Adipocyte (in vitro differentiated cells): ENCODE data around the gene IL2.
A peak's percentile ranks its signal among the peaks of the same experiment; 100 is the strongest.

Experiments used
- DNase-seq: peaks from one replicate; pipeline ENCODE4 v3.0.0-alpha.2; 2015; ENCODE audit warnings: low read depth
- H3K27me3 ChIP-seq: replicated peaks from 2 replicates; pipeline ENCODE4 v1.7.0; 2013; ENCODE audit warnings: mild to moderate bottlenecking, low read length, moderate library complexity; ENCODE audit not compliant: control insufficient read depth, insufficient read depth
- H3K36me3 ChIP-seq: 2 replicates; pipeline ENCODE4 v1.7.0; 2013; ENCODE audit warnings: low read length, mild to moderate bottlenecking, moderate library complexity; ENCODE audit not compliant: control insufficient read depth, insufficient read depth, severe bottlenecking
- H3K4me1 ChIP-seq: 2 replicates; pipeline ENCODE4 v1.7.0; 2013; ENCODE audit warnings: mild to moderate bottlenecking, low read length, moderate library complexity; ENCODE audit not compliant: control insufficient read depth, insufficient read depth
- H3K4me3 ChIP-seq: 2 replicates; pipeline ENCODE4 v1.7.0; 2013; ENCODE audit warnings: mild to moderate bottlenecking, low read length, moderate library complexity
- H3K9ac ChIP-seq: 2 replicates; pipeline ENCODE4 v1.7.0; 2013; ENCODE audit warnings: mild to moderate bottlenecking, low read length, moderate library complexity
- H3K9me3 ChIP-seq: 2 replicates; pipeline ENCODE4 v1.7.0; 2013; ENCODE audit warnings: mild to moderate bottlenecking, low read length, moderate library complexity; ENCODE audit not compliant: control insufficient read depth

IL2 gene

DNA sequence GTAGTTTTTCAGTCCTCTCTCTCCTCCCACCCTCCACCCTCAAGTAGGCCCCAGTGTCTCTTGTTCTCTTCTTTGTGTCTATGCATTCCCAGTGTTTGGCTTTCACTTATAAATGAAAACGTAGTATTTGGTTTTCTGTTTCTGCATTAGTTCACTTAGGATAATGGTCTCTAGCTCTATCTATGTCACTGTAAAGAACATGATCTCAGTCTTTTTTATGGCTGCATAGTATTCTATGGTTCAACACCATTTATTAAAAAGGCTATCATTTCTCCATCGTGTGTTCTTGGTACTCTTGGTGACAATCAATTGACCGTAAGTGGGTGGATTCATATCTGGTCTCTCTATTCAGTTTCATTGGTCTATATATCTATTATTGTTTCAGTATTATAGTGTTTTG, 18.7 kb upstream of the IL2 start:
- H3K27me3 ChIP-seq, result no peaks in the 10 kb centered on the region
- no peak overlapping the region for H3K9ac ChIP-seq
- no peak for DNase-seq
- H3K9me3 ChIP-seq, result no peaks in the 10 kb centered on the region
- no peaks in the 10 kb centered on the region for H3K36me3 ChIP-seq
- no peak overlapping the region for H3K4me3 ChIP-seq
- no peaks in the 10 kb centered on the region for H3K4me1 ChIP-seq

DNA sequence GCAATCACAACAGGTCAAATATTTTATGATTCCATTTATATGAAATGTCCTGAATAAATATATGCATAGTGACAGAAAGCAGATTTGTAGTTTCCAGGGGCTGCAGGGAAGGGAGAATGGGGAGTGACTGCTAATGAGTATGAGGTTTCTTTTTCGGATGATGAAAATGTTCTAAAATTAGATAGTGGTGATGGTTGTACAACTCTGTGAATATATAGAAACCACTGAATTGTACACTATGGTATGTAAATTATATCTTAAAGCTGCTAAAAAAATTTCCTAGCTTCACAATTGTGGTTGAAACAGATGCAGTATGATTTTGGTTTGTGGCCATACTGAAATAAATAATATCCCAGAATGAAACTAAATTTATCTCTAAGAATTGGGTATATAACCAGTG, 12.9 kb upstream of the IL2 start:
- Histone ChIP-seq H3K4me3 (no peak overlapping the region), H3K36me3 (no peaks in the 10 kb centered on the region), H3K9me3 (peaks cover 12% of the 10 kb centered on the region), H3K27me3 (no peaks in the 10 kb centered on the region), H3K4me1 (no peaks in the 10 kb centered on the region), H3K9ac (no peak overlapping the region)
- DNase-seq, result no peak

DNA sequence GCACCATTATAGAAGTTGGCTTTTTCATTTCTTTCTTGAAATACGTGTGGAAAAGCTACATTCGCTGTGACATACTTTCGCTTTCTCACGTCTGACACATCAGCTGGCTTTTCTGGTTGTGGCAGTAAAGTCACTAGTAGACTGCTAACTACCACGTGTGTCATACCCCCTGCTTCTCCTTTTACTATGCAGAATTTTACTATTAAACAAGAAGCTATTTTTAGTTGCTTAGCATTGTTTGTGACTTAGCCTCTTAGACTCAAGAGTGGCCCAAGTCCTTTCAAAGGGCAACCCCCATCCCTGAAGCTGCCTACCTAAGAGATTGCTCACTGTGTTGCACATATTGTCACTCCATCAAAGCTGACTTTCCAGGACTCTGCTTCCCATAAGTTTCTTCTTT, 2.1 kb upstream of the IL2 start:
- Histone ChIP-seq H3K4me1 (no peaks in the 10 kb centered on the region), H3K36me3 (no peaks in the 10 kb centered on the region), H3K27me3 (no peaks in the 10 kb centered on the region), H3K4me3 (peak overlapping the region; percentile 58), H3K9me3 (no peaks in the 10 kb centered on the region), H3K9ac (no peak overlapping the region)
- no peak for DNase-seq

DNA sequence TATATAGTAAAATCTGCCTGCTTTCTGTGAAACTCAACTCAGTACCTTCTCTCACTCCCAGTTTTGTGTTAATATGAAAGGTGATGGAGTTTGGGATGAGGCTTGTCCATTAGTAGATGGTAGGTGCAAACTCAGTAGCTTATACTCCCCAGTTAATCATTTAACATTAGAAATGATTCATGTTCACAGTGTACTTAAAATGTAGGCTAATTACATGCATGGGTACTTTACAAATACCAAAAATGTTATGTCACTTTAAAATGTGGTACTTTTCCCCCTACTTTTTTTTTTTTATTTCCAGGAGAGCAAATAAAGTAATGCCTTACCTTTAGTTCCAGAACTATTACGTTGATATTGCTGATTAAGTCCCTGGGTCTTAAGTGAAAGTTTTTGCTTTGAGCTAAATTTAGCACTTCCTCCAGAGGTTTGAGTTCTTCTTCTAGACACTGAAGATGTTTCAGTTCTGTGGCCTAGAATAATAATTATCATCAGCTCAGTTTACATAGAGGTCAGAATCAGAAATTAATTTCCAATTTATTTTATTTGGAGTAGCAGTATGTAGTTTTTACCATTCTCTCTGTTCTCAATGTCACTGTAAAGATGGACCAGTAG, 3.0 kb downstream of the IL2 start:
- no peak overlapping the region for H3K4me3 ChIP-seq
- H3K27me3 ChIP-seq, result peaks cover 3% of the 10 kb centered on the region
- no peak overlapping the region for H3K9ac ChIP-seq
- no peaks in the 10 kb centered on the region for H3K9me3 ChIP-seq
- H3K4me1 ChIP-seq, result no peaks in the 10 kb centered on the region
- no peak for DNase-seq
- H3K36me3 ChIP-seq, result no peaks in the 10 kb centered on the region

DNA sequence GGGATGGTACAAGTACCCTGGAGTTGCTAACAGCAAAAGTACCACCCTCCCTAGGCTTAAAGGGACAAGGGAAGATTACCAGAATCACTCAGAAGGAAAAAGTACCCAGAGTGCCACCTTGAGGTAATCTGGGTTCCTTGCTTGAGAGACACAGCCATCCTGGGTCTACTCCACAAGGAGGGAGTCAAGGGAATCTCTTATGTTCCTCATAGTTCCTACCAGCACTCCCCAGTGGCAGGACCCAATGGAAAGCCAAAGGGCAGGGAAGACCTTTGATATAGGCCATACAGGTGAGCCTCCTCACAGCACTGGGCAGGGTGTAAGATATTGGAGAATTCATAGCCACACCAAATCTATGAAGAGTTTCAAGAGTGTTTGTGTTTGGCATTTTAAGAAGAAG, 5.7 kb downstream of the IL2 start:
- H3K4me3 ChIP-seq, result no peak overlapping the region
- no peak overlapping the region for H3K9ac ChIP-seq
- H3K27me3 ChIP-seq, result peaks cover 3% of the 10 kb centered on the region
- H3K4me1 ChIP-seq, result no peaks in the 10 kb centered on the region
- no peaks in the 10 kb centered on the region for H3K9me3 ChIP-seq
- H3K36me3 ChIP-seq, result no peaks in the 10 kb centered on the region
- DNase-seq, result peak; percentile 42

DNA sequence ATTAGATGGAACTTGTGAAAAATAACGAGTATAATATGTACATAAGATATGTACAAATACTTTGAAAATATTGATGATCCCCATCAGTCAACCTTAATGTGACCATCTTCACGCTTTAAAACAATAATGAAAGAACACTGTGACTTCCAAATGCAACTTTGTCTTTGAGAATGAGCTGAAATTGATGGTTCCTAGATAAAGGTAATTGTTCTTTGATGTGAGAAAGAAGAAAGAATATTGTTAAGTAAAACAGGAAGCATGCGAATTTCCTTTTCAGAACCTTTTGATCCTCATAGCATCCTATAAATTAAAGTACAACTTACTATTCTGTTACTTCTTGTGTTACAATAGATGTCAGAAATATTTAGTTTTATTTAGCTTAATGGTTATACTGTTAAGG, 22.2 kb downstream of the IL2 start:
- H3K9me3 ChIP-seq, result no peaks in the 10 kb centered on the region
- H3K27me3 ChIP-seq, result no peaks in the 10 kb centered on the region

DNA sequence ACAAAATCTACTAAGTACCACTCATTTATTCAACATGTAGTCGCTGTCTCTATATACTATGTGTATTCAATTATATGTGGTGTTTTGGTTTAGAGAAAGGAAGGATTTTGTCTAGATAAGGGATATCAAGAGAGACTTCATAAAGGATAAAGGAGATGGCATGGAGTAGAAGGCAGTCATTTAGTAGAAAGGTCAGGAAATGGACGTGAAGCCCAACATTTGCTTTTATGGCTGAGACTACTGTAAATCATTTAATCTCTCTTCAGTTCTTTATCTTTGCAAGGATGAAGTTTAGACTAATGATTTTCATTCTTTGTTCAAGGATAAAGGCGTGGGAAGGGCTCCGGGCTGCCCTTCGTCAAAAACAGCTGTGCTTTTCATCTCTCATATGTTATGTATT, 25.2 kb downstream of the IL2 start:
- Histone ChIP-seq H3K9ac (no peak overlapping the region), H3K36me3 (no peaks in the 10 kb centered on the region), H3K4me3 (no peak overlapping the region), H3K27me3 (no peaks in the 10 kb centered on the region), H3K4me1 (no peaks in the 10 kb centered on the region), H3K9me3 (no peaks in the 10 kb centered on the region)
- DNase-seq, result no peak

More for the DNA sequence above, 22.2 kb downstream of the IL2 start:
- Histone ChIP-seq H3K9ac (no peak overlapping the region), H3K36me3 (no peaks in the 10 kb centered on the region), H3K4me3 (no peak overlapping the region), H3K4me1 (no peaks in the 10 kb centered on the region)
- DNase-seq, result no peak

DNA sequence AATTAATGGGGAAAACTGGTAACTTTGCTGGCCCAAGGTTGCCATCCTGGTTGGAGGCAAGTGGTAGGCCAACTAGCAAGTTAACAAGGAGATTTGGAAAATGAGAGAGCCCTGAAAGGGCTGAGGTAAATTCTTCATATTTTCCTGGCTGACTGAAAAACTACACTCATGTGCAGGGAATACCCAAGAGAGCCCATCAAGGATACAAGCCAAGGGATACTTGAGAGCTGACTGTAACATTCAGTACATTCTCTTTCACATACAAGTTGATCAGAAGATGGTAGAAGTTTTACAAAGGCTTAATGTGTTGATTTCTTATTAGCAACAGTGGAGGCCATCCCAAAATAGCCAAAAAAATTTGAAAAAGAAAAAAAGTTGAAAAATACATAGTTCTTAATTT, 33.3 kb downstream of the IL2 start:
- Histone ChIP-seq H3K4me3 (no peak overlapping the region), H3K4me1 (peaks cover 9% of the 10 kb centered on the region), H3K27me3 (no peaks in the 10 kb centered on the region), H3K36me3 (no peaks in the 10 kb centered on the region), H3K9ac (no peak overlapping the region), H3K9me3 (peaks cover 6% of the 10 kb centered on the region)
- DNase-seq, result peak; percentile 23

DNA sequence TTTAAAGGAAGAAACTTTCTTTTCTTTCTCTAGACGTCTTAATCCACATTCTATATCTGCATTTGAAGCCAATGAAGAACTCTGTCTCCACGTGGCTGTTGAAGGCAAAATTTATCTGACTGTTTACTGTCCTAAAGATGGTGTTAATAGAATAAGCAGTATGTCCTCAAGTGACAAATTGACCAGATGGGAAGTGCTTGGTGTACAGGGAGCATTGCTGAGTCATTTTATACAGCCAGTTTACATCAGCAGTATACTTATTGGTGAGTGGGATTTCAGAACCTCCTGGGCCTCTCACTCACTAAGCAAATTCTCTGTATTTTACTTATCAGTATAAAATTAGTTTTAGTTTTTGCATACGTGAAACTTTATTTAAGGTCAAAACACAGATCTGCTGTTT, 44.0 kb downstream of the IL2 start:
- H3K4me1 ChIP-seq, result no peaks in the 10 kb centered on the region
- no peak for DNase-seq

DNA sequence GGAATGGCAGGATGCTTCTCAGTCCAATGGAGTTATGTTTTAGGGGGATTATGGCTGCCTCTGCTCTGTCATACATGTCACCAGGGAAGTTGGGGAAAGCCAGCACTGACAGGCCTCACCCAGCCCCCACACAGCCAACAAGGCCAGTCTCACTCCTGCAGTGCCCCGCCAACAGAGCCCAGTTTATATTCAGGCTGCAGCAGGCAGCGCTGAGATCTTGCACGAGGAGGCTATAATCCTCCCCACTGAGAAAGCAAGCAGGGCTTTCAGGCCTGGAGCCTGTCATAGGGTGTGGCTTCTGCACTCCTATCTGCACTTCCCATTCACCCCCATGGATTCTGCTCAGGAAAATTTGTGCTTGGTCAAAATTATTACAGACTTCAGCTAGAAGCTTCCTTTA, 52.7 kb downstream of the IL2 start:
- H3K4me1 ChIP-seq, result no peaks in the 10 kb centered on the region
- no peak overlapping the region for H3K9ac ChIP-seq
- no peak overlapping the region for H3K4me3 ChIP-seq
- no peaks in the 10 kb centered on the region for H3K9me3 ChIP-seq
- no peak for DNase-seq
- no peaks in the 10 kb centered on the region for H3K36me3 ChIP-seq
- H3K27me3 ChIP-seq, result peaks cover 10% of the 10 kb centered on the region

More for the DNA sequence above, 44.0 kb downstream of the IL2 start:
- H3K36me3 ChIP-seq, result no peaks in the 10 kb centered on the region
- H3K27me3 ChIP-seq, result no peaks in the 10 kb centered on the region
- no peak overlapping the region for H3K9ac ChIP-seq
- H3K9me3 ChIP-seq, result no peaks in the 10 kb centered on the region
- no peak overlapping the region for H3K4me3 ChIP-seq
